ENCODE measurements around the gene SMARCC1.

The SMARCC1 gene

GRCh38 chr3:47714606-47715005 lies 67.1 kb downstream of the SMARCC1 start:
- TF ChIP-seq ZFX (IDR thresholded peaks at IDR 0.05; ENCODE audit: borderline replicate concordance) (no peak), CTCF (IDR thresholded peaks at IDR 0.05) (no peak)

GRCh38 chr3:47713655-47714054 lies 68.0 kb downstream of the SMARCC1 start:
- H3K27ac ChIP-seq = no peak overlapping the region
- TF ChIP-seq ZFX (IDR thresholded peaks at IDR 0.05; ENCODE audit: borderline replicate concordance) (no peak), CTCF (IDR thresholded peaks at IDR 0.05) (no peak)

More at GRCh38 chr3:47714606-47715005, 67.1 kb downstream of the SMARCC1 start:
- H3K27ac ChIP-seq = no peak overlapping the region

- TF ChIP-seq ZFX (IDR thresholded peaks at IDR 0.05; ENCODE audit: borderline replicate concordance) (no peak), CTCF (IDR thresholded peaks at IDR 0.05) (no peak)
- peak overlapping the region; percentile 23; the same call in 1 of the 2 replicates for H3K27ac ChIP-seq
Measured at GRCh38 chr3:47712398-47712797, 69.3 kb downstream of the SMARCC1 start.

- H3K27ac ChIP-seq = peak overlapping the region; percentile 23; the same call in 1 of the 2 replicates
- TF ChIP-seq CTCF (IDR thresholded peaks at IDR 0.05) = no peak
- no peak for TF ChIP-seq ZFX (IDR thresholded peaks at IDR 0.05; ENCODE audit: borderline replicate concordance)
Measured at GRCh38 chr3:47711596-47711995, 70.1 kb downstream of the SMARCC1 start.

- peak overlapping the region; percentile 73 for H3K27ac ChIP-seq
- TF ChIP-seq CTCF (IDR thresholded peaks at IDR 0.05) = no peak
- TF ChIP-seq ZFX (IDR thresholded peaks at IDR 0.05; ENCODE audit: borderline replicate concordance) = no peak
Measured at GRCh38 chr3:47705391-47705790, 76.3 kb downstream of the SMARCC1 start.

- H3K27ac ChIP-seq = peak overlapping the region; percentile 73
- TF ChIP-seq CTCF (IDR thresholded peaks at IDR 0.05) = no peak
- no peak for TF ChIP-seq ZFX (IDR thresholded peaks at IDR 0.05; ENCODE audit: borderline replicate concordance)
Measured at GRCh38 chr3:47704237-47704612, 77.5 kb downstream of the SMARCC1 start.

GRCh38 chr3:47701388-47701787 lies 80.3 kb downstream of the SMARCC1 start:
- peak overlapping the region; percentile 16; the same call in 1 of the 2 replicates for H3K27ac ChIP-seq
- no peak for TF ChIP-seq CTCF (IDR thresholded peaks at IDR 0.05)
- TF ChIP-seq ZFX (IDR thresholded peaks at IDR 0.05; ENCODE audit: borderline replicate concordance) = no peak
